HL-60/S4 (cell line): Measurements from ENCODE around the gene CDK15.

Experiments
- in situ Hi-C: fragments of 300-500 bp; cut with MboI; formaldehyde crosslinking; loops from 2 replicates; pipeline ENCODE4 v1.14.3; 2022; ENCODE audit warnings: low sequenced_read_pairs

The CDK15 gene

DNA sequence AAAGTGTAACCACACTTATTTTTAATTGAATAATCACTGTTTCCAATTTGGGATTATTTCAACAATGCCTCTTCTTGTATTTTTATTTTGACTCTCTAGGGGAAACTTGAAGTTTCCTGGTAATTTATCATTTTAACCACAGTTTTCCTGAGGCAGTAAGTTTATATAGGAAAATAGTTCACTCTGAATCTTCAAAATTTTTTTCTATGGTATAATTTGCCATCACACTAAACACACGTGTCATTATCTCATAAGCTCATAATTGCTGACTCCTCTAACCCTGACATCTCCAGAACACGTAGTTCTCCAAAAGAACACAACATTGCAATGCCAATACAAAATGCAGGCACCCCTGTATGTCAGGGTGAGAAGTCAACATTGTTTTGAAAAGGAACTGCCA is 125.1 kb downstream of the CDK15 start:
- in situ Hi-C loops = no loop called here

DNA sequence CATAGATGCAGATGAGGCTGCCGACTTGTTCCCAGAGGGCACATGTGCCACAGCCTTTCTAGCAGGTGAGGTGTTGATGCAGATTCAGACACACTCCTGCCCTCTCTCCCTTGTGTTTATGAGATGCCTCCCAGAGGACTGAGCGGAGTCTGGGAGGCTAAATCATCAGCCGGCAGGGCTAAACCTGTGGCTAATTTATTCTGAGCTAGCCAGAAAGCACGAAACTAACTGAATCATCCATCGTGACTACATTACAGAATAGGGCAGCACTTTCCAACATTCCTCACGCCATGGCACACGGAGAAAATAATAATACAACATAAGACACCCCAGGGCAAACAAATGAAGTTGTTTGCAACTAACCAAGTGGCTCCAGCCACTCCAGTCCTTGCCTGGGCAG is 125.6 kb downstream of the CDK15 start:
- in situ Hi-C loops = no loop called here

- in situ Hi-C loops = no loop called here
These were observed 126.2 kb downstream of the CDK15 start for GRCh38 chr2:201932511-201932910.

DNA sequence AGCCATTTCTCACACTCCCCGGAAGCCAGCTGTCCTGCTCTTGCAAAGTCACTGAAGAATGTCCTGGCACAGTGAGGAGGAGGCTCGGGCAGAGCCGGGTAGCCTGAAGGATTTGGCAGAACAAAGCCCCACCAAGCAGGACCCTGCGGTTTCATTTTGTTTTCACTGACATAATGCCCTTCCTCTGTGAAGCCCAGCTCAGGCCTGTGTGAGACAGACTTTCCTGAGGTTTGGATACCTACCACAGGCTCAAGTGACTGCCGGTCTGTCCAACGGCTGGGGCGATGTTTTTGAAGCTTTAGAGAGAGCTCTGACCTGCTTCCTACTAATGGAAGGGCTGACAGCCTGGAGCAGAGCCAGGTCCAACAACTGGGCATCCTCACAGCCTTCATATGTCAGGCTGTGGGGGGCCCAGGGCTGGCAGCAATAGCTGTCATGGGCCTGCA is 127.5 kb downstream of the CDK15 start:
- in situ Hi-C loops = no loop called here

- in situ Hi-C loops = no loop called here
These were observed 130.5 kb downstream of the CDK15 start for GRCh38 chr2:201936817-201937216.

GRCh38 chr2:201937343-201937742 is 131.0 kb downstream of the CDK15 start:
- in situ Hi-C loops = no loop called here

DNA sequence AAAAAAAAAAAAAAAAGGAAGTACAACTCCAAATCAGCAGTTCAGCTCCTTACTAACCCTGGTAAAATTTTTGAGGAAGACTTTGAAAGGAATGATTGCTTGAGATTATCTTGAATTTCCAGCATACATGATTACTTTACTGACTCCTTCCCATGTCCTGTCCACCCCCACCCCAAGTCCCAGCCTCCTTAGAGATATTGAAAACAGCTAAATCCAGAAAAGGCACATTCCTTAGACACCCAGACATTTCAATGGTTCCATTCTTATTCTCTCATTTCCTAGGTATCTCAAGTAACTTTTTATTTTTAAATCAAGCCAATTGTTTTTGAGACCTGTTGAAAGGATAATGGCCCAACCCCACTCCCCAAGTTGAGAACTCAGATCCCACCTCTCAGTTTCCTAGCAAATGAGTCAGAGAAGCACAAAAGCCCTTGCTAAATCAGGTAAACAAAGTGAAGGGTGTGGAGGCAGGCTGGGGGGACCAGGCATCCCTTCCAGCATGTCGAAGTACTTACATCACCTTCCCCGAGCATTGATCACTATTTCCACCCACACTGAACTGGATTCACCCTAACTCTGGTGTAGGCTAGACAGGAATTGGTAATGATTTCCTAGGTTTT is 131.9 kb downstream of the CDK15 start:
- in situ Hi-C loops = no loop called here

- in situ Hi-C loops = no loop called here
These were observed 132.4 kb downstream of the CDK15 start for GRCh38 chr2:201938781-201939180.

DNA sequence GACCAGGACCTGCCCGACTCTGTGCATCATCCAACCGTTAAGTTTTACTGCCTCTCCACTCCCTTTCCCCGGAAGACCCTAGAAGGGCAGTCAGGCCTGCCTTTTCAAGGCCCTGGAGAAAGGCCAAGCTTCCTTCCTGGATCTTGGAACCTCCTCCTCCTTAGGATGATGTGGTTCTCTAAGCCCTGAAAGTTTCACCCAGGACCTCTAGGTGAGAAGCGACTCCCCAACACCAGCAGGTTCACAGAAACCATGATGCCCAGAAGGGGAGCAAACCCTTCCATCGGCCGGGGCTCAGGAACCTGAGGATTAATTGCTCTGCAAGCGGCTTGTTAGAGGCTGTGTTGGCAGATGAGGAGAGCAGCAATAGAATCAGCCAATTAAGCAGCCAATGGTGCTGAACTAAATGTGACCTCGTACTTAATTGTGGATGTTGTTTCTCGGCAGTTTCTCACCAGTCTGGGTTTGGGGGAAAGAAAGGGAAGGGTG is 133.2 kb downstream of the CDK15 start:
- in situ Hi-C loops = no loop called here

DNA sequence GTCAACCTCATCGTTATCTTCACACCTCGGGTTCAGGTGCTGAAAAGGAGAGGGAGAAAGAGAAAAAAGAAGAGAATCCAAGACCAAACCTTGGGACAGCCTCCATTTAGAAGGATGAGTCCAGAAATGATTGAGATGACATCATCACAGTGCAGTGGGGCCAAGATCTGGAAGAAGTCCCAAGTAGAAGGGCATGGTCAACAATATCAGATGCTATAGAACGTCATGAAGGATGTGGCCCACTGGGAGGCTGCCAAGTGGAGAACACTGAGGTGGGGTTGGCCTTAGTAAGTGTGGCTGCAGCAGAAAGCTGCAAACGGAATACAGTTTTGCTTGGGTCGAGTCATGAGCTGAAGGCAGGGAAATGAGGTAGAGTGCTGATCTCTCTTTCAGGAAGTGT is 136.2 kb downstream of the CDK15 start:
- in situ Hi-C loops = no loop called here
